ENCODE measurements around the gene PRMT7.

DNA sequence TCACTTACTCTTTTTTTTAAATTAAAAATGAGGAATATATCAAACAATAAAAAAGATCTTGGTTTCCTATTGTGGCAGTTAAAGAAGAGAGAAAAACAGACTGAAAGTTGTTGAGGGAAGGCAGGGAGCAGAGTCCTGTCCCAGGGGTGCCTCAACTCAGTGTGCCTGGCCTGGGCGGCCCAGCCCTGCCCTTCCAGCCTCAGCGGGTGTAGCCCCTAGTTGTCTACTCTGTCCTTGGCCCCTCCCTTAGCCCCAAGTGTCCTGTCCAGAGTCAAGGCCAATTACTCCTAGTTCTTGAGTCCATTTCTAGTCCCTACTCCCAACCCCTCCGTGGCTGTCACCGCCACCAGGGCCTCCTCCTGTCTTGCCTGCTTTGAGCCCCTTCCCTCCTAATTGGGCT is 85.0 kb downstream of the PRMT7 start:
- TF ChIP-seq, protein P1, sequence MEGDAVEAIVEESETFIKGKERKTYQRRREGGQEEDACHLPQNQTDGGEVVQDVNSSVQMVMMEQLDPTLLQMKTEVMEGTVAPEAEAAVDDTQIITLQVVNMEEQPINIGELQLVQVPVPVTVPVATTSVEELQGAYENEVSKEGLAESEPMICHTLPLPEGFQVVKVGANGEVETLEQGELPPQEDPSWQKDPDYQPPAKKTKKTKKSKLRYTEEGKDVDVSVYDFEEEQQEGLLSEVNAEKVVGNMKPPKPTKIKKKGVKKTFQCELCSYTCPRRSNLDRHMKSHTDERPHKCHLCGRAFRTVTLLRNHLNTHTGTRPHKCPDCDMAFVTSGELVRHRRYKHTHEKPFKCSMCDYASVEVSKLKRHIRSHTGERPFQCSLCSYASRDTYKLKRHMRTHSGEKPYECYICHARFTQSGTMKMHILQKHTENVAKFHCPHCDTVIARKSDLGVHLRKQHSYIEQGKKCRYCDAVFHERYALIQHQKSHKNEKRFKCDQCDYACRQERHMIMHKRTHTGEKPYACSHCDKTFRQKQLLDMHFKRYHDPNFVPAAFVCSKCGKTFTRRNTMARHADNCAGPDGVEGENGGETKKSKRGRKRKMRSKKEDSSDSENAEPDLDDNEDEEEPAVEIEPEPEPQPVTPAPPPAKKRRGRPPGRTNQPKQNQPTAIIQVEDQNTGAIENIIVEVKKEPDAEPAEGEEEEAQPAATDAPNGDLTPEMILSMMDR (IDR thresholded peaks at IDR 0.05; ENCODE audit: borderline replicate concordance, extremely low read depth, low read length, poor library complexity, severe bottlenecking): no peak
- TF ChIP-seq EZH2 (IDR thresholded peaks at IDR 0.05; ENCODE audit: borderline replicate concordance, low read depth, low read length, severe bottlenecking): no peak

All from DND-41 (cell line).